Measurements from ENCODE around the gene SSR1. TPM values are rescaled to one million over a fixed set of nuclear protein-coding genes. Genes with fewer than 3 reads are reported as not detected.
A peak's percentile ranks its signal among the peaks of the same experiment; 100 is the strongest.

Gene SSR1
- total RNA-seq, 2 experiments from 2014 or later: 49.6 to 55.1 TPM

DNA sequence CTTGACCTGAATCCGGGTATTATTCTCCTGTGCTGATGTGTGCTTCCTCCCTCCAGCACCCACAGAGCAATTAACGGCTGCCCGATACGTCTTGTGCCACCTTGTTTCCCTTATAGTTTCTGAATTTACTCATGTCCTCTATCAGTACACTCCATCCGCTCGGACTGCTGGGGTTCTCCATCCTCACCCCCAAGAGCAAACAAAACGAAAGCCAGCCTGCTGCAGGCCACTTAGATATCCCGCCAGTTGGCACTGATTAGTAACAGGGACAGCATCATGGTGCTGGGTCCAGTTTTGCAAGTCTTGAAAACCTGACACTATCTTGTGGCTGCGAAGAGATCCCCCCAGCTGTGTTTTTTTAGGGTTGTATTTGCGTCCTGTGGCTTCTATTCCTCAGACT is 71.8 kb downstream of the SSR1 start:
- Histone ChIP-seq H3K4me1 (ENCODE audit: insufficient read depth, low read length) (peaks cover 7% of the 10 kb centered on the region), H3K36me3 (ENCODE audit: insufficient read depth, low read length) (peaks cover 29% of the 10 kb centered on the region), H3K4me3 (ENCODE audit: low read length) (no peak overlapping the region), H3K9me3 (ENCODE audit: control insufficient read depth in 1 of 2, insufficient read depth in 1 of 2, low read length in 2 of 2) (no peaks in the 10 kb centered on the region), H3K27ac (ENCODE audit: low read depth in 1 of 2, low read length in 2 of 2) (no peak overlapping the region), H3K27me3 (ENCODE audit: control insufficient read depth in 1 of 2, insufficient read depth in 2 of 2, low read length in 2 of 2) (no peaks in the 10 kb centered on the region)
- Mint-ChIP-seq H3K9me3 (no peaks in the 10 kb centered on the region), H3K27me3 (no peaks in the 10 kb centered on the region), H3K27ac (peak overlapping the region; percentile 56), H3K4me1 (ENCODE audit: low read depth) (peaks cover 20% of the 10 kb centered on the region), H3K36me3 (ENCODE audit: low read depth) (peaks cover 59% of the 10 kb centered on the region), H3K4me3 (no peak overlapping the region)
- ChIA-PET POLR2A (no interaction called here), CTCF (no interaction called here)
- intact Hi-C loops (cut with DNase I, micrococcal nuclease): loop anchor here (5.0 to 10.0 kb wide), 2 partner anchors 456 to 684 kb away; no protein-coding TSS in a partner anchor
- no peak for ATAC-seq (ENCODE audit: poor library complexity)
- TF ChIP-seq CTCF (IDR thresholded peaks at IDR 0.05): no peak
- no peak for DNase-seq

DNA sequence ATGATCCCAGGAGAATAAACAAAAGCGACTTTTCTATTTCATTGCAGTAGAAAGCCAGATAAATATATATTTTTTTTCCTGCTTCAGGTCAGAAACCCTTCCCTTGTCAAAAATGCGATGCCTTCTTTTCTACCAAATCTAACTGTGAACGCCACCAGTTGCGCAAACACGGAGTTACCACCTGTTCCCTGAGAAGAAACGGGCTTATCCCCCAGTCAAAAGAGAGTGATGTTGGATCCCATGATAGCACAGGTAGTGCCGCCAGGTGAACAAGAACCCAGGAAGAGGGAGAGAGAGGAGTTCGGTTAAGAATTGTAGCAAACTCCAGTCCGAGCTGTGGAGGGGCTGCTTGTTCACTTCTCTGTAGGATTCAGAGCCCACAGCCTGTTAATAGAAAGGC is 72.6 kb downstream of the SSR1 start:
- Histone ChIP-seq H3K27me3 (ENCODE audit: control insufficient read depth in 1 of 2, insufficient read depth in 2 of 2, low read length in 2 of 2) (no peaks in the 10 kb centered on the region), H3K4me3 (ENCODE audit: low read length) (no peak overlapping the region), H3K4me1 (ENCODE audit: insufficient read depth, low read length) (peaks cover 7% of the 10 kb centered on the region), H3K9me3 (ENCODE audit: control insufficient read depth in 1 of 2, insufficient read depth in 1 of 2, low read length in 2 of 2) (no peaks in the 10 kb centered on the region), H3K27ac (ENCODE audit: low read depth in 1 of 2, low read length in 2 of 2) (no peak overlapping the region), H3K36me3 (ENCODE audit: insufficient read depth, low read length) (peaks cover 29% of the 10 kb centered on the region)
- Mint-ChIP-seq H3K9me3 (no peaks in the 10 kb centered on the region), H3K27me3 (no peaks in the 10 kb centered on the region), H3K4me3 (no peak overlapping the region), H3K36me3 (ENCODE audit: low read depth) (peaks cover 59% of the 10 kb centered on the region), H3K4me1 (ENCODE audit: low read depth) (peaks cover 20% of the 10 kb centered on the region), H3K27ac (peak overlapping the region; percentile 56)
- no peak for DNase-seq
- CTCF ChIA-PET: no interaction called here
- TF ChIP-seq CTCF (IDR thresholded peaks at IDR 0.05): no peak
- intact Hi-C loops (cut with DNase I, micrococcal nuclease): loop anchor here (5.0 to 10.0 kb wide), 2 partner anchors 456 to 683 kb away; no protein-coding TSS in a partner anchor
- ATAC-seq (ENCODE audit: poor library complexity): no peak
- POLR2A ChIA-PET: no interaction called here

DNA sequence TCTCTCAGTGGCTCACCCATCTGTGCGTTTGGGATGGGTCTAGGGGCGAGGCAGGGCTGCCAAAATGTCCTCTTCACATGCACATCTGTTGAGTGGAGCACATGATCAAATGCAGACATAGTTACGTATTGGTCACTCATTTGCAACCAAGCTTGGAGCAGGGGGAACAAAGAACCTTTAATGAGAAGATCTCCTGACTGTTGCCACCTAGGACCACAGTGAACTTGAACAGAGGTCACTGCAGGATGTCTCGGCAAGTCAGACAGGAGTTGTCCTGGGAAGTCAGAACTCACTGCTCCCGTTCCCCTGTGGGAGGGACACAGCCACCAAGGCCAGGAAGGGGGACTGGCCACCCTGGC is 73.4 kb downstream of the SSR1 start:
- no peaks in the 10 kb centered on the region for H3K9me3 ChIP-seq (ENCODE audit: control insufficient read depth in 1 of 2, insufficient read depth in 1 of 2, low read length in 2 of 2)
- POLR2A ChIA-PET: interaction anchor here (1.5 kb wide), 1 partner anchor 562 kb away, joined by 4 read pairs; no protein-coding TSS in a partner anchor
- Mint-ChIP-seq H3K27ac (peak overlapping the region; percentile 52), H3K27me3 (no peaks in the 10 kb centered on the region), H3K36me3 (ENCODE audit: low read depth) (peaks cover 61% of the 10 kb centered on the region), H3K9me3 (no peaks in the 10 kb centered on the region), H3K4me3 (no peak overlapping the region), H3K4me1 (ENCODE audit: low read depth) (peaks cover 20% of the 10 kb centered on the region)
- H3K27me3 ChIP-seq (ENCODE audit: control insufficient read depth in 1 of 2, insufficient read depth in 2 of 2, low read length in 2 of 2): no peaks in the 10 kb centered on the region
- intact Hi-C loops (cut with DNase I, micrococcal nuclease): no loop called here
- H3K27ac ChIP-seq (ENCODE audit: low read depth in 1 of 2, low read length in 2 of 2): no peak overlapping the region
- DNase-seq: no peak
- H3K4me1 ChIP-seq (ENCODE audit: insufficient read depth, low read length): peaks cover 7% of the 10 kb centered on the region
- H3K36me3 ChIP-seq (ENCODE audit: insufficient read depth, low read length): peaks cover 34% of the 10 kb centered on the region
- CTCF ChIA-PET: no interaction called here
- no peak for ATAC-seq (ENCODE audit: poor library complexity)
- no peak for TF ChIP-seq CTCF (IDR thresholded peaks at IDR 0.05)
- H3K4me3 ChIP-seq (ENCODE audit: low read length): no peak overlapping the region

Data from CD4-positive, alpha-beta T cell (primary cell).